ENCODE measurements around the gene KIAA1958. TPM values are rescaled to one million over a fixed set of nuclear protein-coding genes. Genes with fewer than 3 reads are reported as not detected.

KIAA1958 gene
- total RNA-seq, 1 experiment from 2014 or later: 17.6 TPM

GRCh38 chr9:112694706-112695555 is 208.3 kb downstream of the KIAA1958 start:
- DNase-seq: no peak
- Histone ChIP-seq H3K27ac (no peak overlapping the region), H3K36me3 (peaks cover 41% of the 10 kb centered on the region), H3K27me3 (no peaks in the 10 kb centered on the region), H3K9me3 (replicated peaks) (no peaks in the 10 kb centered on the region), H3K4me1 (no peaks in the 10 kb centered on the region), H3K4me3 (no peak overlapping the region)

- Histone ChIP-seq H3K36me3 (peaks cover 37% of the 10 kb centered on the region), H3K27me3 (no peaks in the 10 kb centered on the region), H3K4me1 (no peaks in the 10 kb centered on the region), H3K9me3 (replicated peaks) (no peaks in the 10 kb centered on the region), H3K4me3 (no peak overlapping the region), H3K27ac (no peak overlapping the region)
- DNase-seq: no peak
These were observed 209.8 kb downstream of the KIAA1958 start for GRCh38 chr9:112696461-112696860.

DNA sequence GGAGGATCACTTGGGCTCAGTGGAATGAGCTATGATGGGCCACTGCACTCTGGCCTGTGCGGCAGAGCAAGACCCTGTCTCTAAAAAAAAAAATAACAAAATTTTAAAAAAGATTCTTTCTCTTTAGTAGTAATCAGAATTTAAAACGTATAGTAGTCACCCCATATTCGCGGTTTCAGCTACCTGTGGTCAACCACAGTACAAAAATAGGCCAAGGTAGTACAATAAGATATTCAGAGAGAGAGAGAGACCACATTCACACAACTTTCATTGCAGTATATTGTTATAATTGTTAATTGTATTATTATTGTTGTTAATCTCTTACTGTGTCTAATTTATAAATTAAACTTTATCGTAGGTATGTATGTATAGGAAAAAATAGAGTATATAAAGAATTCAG is 212.6 kb downstream of the KIAA1958 start:
- H3K4me3 ChIP-seq: no peak overlapping the region
- peaks cover 38% of the 10 kb centered on the region for H3K36me3 ChIP-seq
- no peak for DNase-seq
- no peaks in the 10 kb centered on the region for H3K9me3 ChIP-seq (replicated peaks)
- H3K27me3 ChIP-seq: no peaks in the 10 kb centered on the region
- H3K4me1 ChIP-seq: no peaks in the 10 kb centered on the region
- no peak overlapping the region for H3K27ac ChIP-seq

- Histone ChIP-seq H3K27ac (no peak overlapping the region), H3K27me3 (no peaks in the 10 kb centered on the region), H3K4me3 (no peak overlapping the region), H3K36me3 (peaks cover 35% of the 10 kb centered on the region), H3K9me3 (replicated peaks) (no peaks in the 10 kb centered on the region), H3K4me1 (no peaks in the 10 kb centered on the region)
- DNase-seq: no peak
These were observed 213.5 kb downstream of the KIAA1958 start for GRCh38 chr9:112700085-112700484.

DNA sequence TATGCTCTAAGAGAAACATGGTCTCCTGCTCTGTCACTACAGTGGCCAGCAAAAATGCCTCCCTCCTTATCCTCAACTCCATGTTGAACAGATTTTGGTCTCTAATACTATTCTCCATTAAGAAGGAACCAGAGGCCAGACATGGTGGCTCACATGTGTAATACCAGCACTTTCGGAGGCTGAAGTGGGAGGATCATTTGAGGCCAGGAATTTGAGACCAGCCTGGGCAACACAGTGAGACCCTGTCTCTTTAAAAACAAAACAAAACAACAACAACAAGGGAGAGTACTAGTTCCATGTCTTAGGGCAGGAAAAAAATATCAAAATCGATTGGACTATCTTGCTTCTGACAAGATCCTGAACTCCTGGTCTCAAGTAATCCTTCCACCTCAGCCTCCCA is 216.7 kb downstream of the KIAA1958 start:
- Histone ChIP-seq H3K27me3 (no peaks in the 10 kb centered on the region), H3K9me3 (replicated peaks) (no peaks in the 10 kb centered on the region), H3K4me1 (no peaks in the 10 kb centered on the region), H3K4me3 (no peak overlapping the region), H3K27ac (no peak overlapping the region), H3K36me3 (peaks cover 21% of the 10 kb centered on the region)
- no peak for DNase-seq

DNA sequence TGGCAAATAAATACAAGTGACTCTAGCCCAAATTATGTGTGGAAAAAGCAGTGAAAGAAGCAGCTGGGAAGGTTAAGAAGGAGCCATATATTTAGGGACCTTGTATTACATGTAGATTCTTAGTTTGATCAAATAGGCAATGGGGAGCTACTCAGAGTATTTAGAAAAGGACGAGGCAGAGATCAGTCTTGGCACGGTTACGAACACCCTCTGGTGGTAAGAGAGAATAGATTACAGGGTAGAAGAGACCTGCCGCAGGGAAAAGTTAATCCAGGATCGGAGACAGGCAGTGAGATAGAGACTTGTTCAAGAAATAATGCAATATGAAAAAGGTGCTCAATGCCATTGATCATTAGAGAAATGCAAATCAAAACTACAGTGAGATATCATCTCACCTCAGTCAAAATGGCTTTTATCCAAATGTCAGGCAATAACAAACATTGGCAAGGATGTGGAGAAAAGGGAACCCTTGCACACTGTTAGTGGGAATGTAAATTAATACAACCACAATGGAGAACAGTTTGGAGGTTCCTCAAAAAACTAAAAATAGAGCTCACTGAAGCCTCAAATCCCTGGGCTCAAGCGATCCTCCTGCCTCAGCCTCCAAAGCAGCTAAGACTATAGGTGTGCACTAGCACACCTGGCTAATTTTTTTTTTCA is 219.3 kb downstream of the KIAA1958 start:
- Histone ChIP-seq H3K27ac (no peak overlapping the region), H3K4me3 (no peak overlapping the region), H3K27me3 (no peaks in the 10 kb centered on the region), H3K4me1 (no peaks in the 10 kb centered on the region), H3K36me3 (peaks cover 7% of the 10 kb centered on the region), H3K9me3 (replicated peaks) (no peaks in the 10 kb centered on the region)
- peak in 1 of 2 experiments; percentile 32 for DNase-seq

- Histone ChIP-seq H3K9me3 (replicated peaks) (no peaks in the 10 kb centered on the region), H3K36me3 (peaks cover 18% of the 10 kb centered on the region), H3K4me3 (no peak overlapping the region), H3K4me1 (no peaks in the 10 kb centered on the region), H3K27ac (no peak overlapping the region), H3K27me3 (no peaks in the 10 kb centered on the region)
- peak in 1 of 2 experiments; percentile 35 for DNase-seq
These were observed 224.5 kb downstream of the KIAA1958 start for GRCh38 chr9:112711050-112711689.

GRCh38 chr9:112712678-112713077 is 226.1 kb downstream of the KIAA1958 start:
- Histone ChIP-seq H3K9me3 (replicated peaks) (no peaks in the 10 kb centered on the region), H3K4me3 (no peak overlapping the region), H3K27ac (no peak overlapping the region), H3K4me1 (peaks cover 2% of the 10 kb centered on the region; the same call in 1 of the 2 replicates), H3K36me3 (peaks cover 18% of the 10 kb centered on the region), H3K27me3 (no peaks in the 10 kb centered on the region)
- DNase-seq: no peak

DNA sequence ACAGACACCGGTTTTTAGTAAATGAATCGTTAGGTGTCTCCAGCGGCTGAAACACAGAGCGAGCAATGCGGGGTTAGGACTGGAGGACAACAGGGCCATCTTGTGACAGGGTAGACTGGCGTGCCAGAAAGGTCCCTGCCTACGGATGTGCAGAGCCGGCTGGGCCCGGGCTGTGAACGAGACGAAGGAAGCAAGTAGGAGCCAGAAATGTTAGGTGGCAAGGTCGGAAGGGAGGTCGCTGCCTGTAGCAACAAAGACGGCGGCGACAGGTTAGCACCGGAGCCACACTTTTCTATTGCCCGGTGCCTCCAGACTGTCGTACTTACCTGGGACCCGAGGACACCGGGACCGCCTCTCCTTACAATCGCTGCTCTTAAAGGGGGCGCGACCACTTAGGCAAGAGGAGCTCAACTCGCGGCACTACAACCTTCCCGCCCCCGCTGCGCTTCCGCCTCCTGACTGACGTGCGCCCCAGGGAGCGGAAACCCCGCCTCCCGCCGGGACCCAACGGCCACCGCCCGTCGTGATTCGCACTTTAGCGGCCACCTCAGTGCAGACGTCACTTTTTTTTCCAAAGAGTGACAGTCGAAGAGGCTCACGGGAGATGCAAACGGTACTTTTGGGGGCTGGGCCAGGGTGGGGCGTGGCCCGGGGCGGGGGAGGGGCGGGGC is 231.2 kb downstream of the KIAA1958 start, which contains the start of gene INIP:
INIP (minus strand) TSS at position 457 of the 671 bp plus-strand sequence. CDS start 1,632 bp downstream, outside the sequence.
- peak within 1 kb of the TSS; percentile 35 for H3K27ac ChIP-seq

More for the DNA sequence above, 231.2 kb downstream of the KIAA1958 start, which contains the start of gene INIP:
- Histone ChIP-seq H3K27me3 (no peaks in the 10 kb centered on the region), H3K9me3 (replicated peaks) (no peaks in the 10 kb centered on the region), H3K36me3 (peaks cover 15% of the 10 kb centered on the region), H3K4me1 (peaks cover 2% of the 10 kb centered on the region; the same call in 1 of the 2 replicates), H3K4me3 (peak within 1 kb of the TSS; percentile 79)
- peak; percentile 98 for DNase-seq

Other genes with a start within 250 kb of the KIAA1958 start
- 65.7 and 73.0 TPM in 2 replicates for gene PTBP3, start 153.2 kb upstream of the KIAA1958 start, total RNA-seq (2014; rRNA removed; shearing (Covaris generic))
- 39.0 and 41.4 TPM in 2 replicates for gene HSDL2, start 106.7 kb upstream of the KIAA1958 start, total RNA-seq (2014; rRNA removed; shearing (Covaris generic))
- gene INIP, start 231.3 kb downstream of the KIAA1958 start, total RNA-seq (2014; rRNA removed; shearing (Covaris generic)): 36.4 and 43.8 TPM in 2 replicates